H9 (cell line): ENCODE measurements around the gene OR52L1. TPM values are rescaled to one million over a fixed set of nuclear protein-coding genes. Genes with fewer than 3 reads are reported as not detected.

Experiments used
- DNase-seq: peaks from one replicate; pipeline ENCODE4 v3.0.0-alpha.2; 2017
- H2AFZ ChIP-seq: one replicate; pipeline ENCODE4 v1.6.1; 2013; ENCODE audit warnings: mild to moderate bottlenecking, low read length, control low read depth, moderate library complexity
- H2AK5ac ChIP-seq: 2 replicates; pipeline ENCODE4 v1.6.1; 2013; ENCODE audit warnings: low read length, control low read depth, mixed read lengths; ENCODE audit not compliant: insufficient read length
- H2BK120ac ChIP-seq: one replicate; pipeline ENCODE4 v1.6.1; 2013; ENCODE audit warnings: low read depth, mild to moderate bottlenecking, low read length, control low read depth, inconsistent platforms; ENCODE audit not compliant: poor library complexity, severe bottlenecking
- H2BK12ac ChIP-seq: 2 replicates; pipeline ENCODE4 v1.6.1; 2013; ENCODE audit warnings: low read length, control low read depth, mixed read lengths, low read depth; ENCODE audit not compliant: insufficient read length
- H2BK15ac ChIP-seq: 2 replicates; pipeline ENCODE4 v1.6.1; 2013; ENCODE audit warnings: low read depth, low read length, control low read depth
- H2BK20ac ChIP-seq: one replicate; pipeline ENCODE4 v1.6.1; 2013; ENCODE audit warnings: low read depth, mild to moderate bottlenecking, low read length, control low read depth, inconsistent platforms; ENCODE audit not compliant: poor library complexity, severe bottlenecking
- H2BK5ac ChIP-seq: 2 replicates; pipeline ENCODE4 v1.6.1; 2013; ENCODE audit warnings: low read length, control low read depth, mixed read lengths; ENCODE audit not compliant: insufficient read length
- H3K14ac ChIP-seq: 2 replicates; pipeline ENCODE4 v1.6.1; 2013; ENCODE audit warnings: low read length, control low read depth; ENCODE audit not compliant: insufficient read depth
- H3K18ac ChIP-seq: 2 replicates; pipeline ENCODE4 v1.6.1; 2013; ENCODE audit warnings: low read depth, mild to moderate bottlenecking, mixed read lengths, low read length, control low read depth; ENCODE audit not compliant: insufficient read length
- H3K23ac ChIP-seq: 2 replicates; pipeline ENCODE4 v1.6.1; 2013; ENCODE audit warnings: low read length, control low read depth, mixed read lengths, low read depth; ENCODE audit not compliant: insufficient read length
- H3K23me2 ChIP-seq: 2 replicates; pipeline ENCODE4 v1.6.1; 2013; ENCODE audit warnings: low read depth, mild to moderate bottlenecking, mixed read lengths, low read length, control low read depth; ENCODE audit not compliant: insufficient read length, poor library complexity, severe bottlenecking
- H3K27ac ChIP-seq: 2 replicates; pipeline ENCODE4 v1.5.1; 2013; ENCODE audit warnings: low read length, control low read depth, mixed read lengths, low read depth; ENCODE audit not compliant: insufficient read length
- H3K27me3 ChIP-seq: 2 replicates; pipeline ENCODE4 v1.6.1; 2013; ENCODE audit warnings: low read length, control low read depth, inconsistent platforms; ENCODE audit not compliant: insufficient read depth
- H3K4ac ChIP-seq: 2 replicates; pipeline ENCODE4 v1.6.1; 2013; ENCODE audit warnings: low read depth, mild to moderate bottlenecking, control low read depth, inconsistent platforms, low read length, moderate library complexity
- H3K4me1 ChIP-seq: 2 replicates; pipeline ENCODE4 v1.6.1; 2013; ENCODE audit warnings: low read length, control low read depth, inconsistent platforms; ENCODE audit not compliant: insufficient read depth
- H3K4me2 ChIP-seq: 2 replicates; pipeline ENCODE4 v1.6.1; 2013; ENCODE audit warnings: low read length, control low read depth, mixed read lengths; ENCODE audit not compliant: insufficient read length, insufficient read depth
- H3K56ac ChIP-seq: 2 replicates; pipeline ENCODE4 v1.6.1; 2013; ENCODE audit warnings: low read depth, mild to moderate bottlenecking, mixed read lengths, low read length, control low read depth; ENCODE audit not compliant: insufficient read length
- H3K79me1 ChIP-seq: 2 replicates; pipeline ENCODE4 v1.6.1; 2013; ENCODE audit warnings: low read depth, mild to moderate bottlenecking, moderate library complexity, low read length, control low read depth, inconsistent platforms; ENCODE audit not compliant: insufficient read depth, poor library complexity, severe bottlenecking
- H3K79me2 ChIP-seq: 2 replicates; pipeline ENCODE4 v1.6.1; 2013; ENCODE audit warnings: low read length, control low read depth, inconsistent platforms; ENCODE audit not compliant: insufficient read depth
- H3K9ac ChIP-seq: 2 replicates; pipeline ENCODE4 v1.6.1; 2013; ENCODE audit warnings: low read length, control low read depth, mixed read lengths; ENCODE audit not compliant: insufficient read length; ENCODE audit errors: extremely low read depth
- H3K9me3 ChIP-seq: one replicate; pipeline ENCODE4 v1.6.1; 2013; ENCODE audit warnings: low read depth, low read length, inconsistent platforms; ENCODE audit not compliant: control insufficient read depth
- H3T11ph ChIP-seq: one replicate; pipeline ENCODE4 v1.6.1; 2013; ENCODE audit warnings: mild to moderate bottlenecking, low read length, control low read depth, inconsistent platforms
- H4K20me1 ChIP-seq: one replicate; pipeline ENCODE4 v1.6.1; 2013; ENCODE audit not compliant: control insufficient read depth, insufficient read length, insufficient read depth
- H4K5ac ChIP-seq: 2 replicates; pipeline ENCODE4 v1.6.1; 2013; ENCODE audit warnings: low read depth, mild to moderate bottlenecking, mixed read lengths, low read length, control low read depth; ENCODE audit not compliant: insufficient read length
- H4K8ac ChIP-seq: replicated peaks from 2 replicates; pipeline ENCODE4 v1.6.1; 2013; ENCODE audit warnings: low read length, control low read depth, mixed read lengths, low read depth; ENCODE audit not compliant: insufficient read length
- H4K91ac ChIP-seq: 2 replicates; pipeline ENCODE4 v1.6.1; 2013; ENCODE audit warnings: low read depth, mild to moderate bottlenecking, moderate library complexity, mixed read lengths, low read length, control low read depth; ENCODE audit not compliant: insufficient read length
- H3K27ac Mint-ChIP-seq, 3 experiments: 2 replicates in 2 of 3; 3 replicates in 1 of 3; pipeline ENCODE4 v1.8.0; 2020 to 2021; ENCODE audit warnings: mixed read lengths in 3 of 3, mild to moderate bottlenecking in 1 of 3, moderate library complexity in 1 of 3
- H3K27me3 Mint-ChIP-seq: 2 replicates; pipeline ENCODE4 v1.8.0; 2021; ENCODE audit warnings: low read depth, mild to moderate bottlenecking, moderate library complexity, mixed read lengths
- H3K36me3 Mint-ChIP-seq, 3 experiments: 2 replicates in 2 of 3; 3 replicates in 1 of 3; pipeline ENCODE4 v1.8.0; 2020 to 2021; ENCODE audit warnings: low read depth in 3 of 3, mixed read lengths in 3 of 3; ENCODE audit not compliant: insufficient read depth in 1 of 3
- H3K4me1 Mint-ChIP-seq, 2 experiments: 2 replicates each; pipeline ENCODE4 v1.8.0; 2020; ENCODE audit warnings: mixed read lengths in 2 of 2
- H3K4me3 Mint-ChIP-seq, 2 experiments: 2 replicates in 1 of 2; 3 replicates in 1 of 2; pipeline ENCODE4 v1.8.0; 2020 to 2021; ENCODE audit warnings: mild to moderate bottlenecking in 2 of 2, mixed read lengths in 2 of 2, moderate library complexity in 1 of 2
- H3K9me3 Mint-ChIP-seq, 2 experiments: 2 replicates in 1 of 2; 3 replicates in 1 of 2; pipeline ENCODE4 v1.8.0; 2020; ENCODE audit warnings: mild to moderate bottlenecking in 2 of 2, mixed read lengths in 2 of 2, moderate library complexity in 1 of 2
- CTCF ChIP-seq: fragments of 200-600 bp; sonication (generic); conservative IDR thresholded peaks from 3 replicates; pipeline ENCODE4 v1.8.0; 2021; ENCODE audit warnings: antibody characterized with exemption, mild to moderate bottlenecking
- WGBS: extraction: QIAGEN DNeasy Blood & Tissue Kit; methylation state at CpG from one replicate; pipeline ENCODE4 v1.1.7; 2013; ENCODE audit warnings: missing lambda C conversion rate, low lambda C conversion rate, mixed read lengths; ENCODE audit not compliant: insufficient read length; ENCODE audit errors: extremely low coverage; 5-methylcytosine and 5-hydroxymethylcytosine counted together
- total RNA-seq: library from RNA; stranded (reverse); gene quantifications from 2 replicates; pipeline ENCODE4 v1.2.1, GENCODE V29; 2021

OR52L1 gene
- total RNA-seq, 1 experiment from 2014 or later = not detected

- Histone ChIP-seq H4K8ac (no peak overlapping the region), H2AFZ (no peak overlapping the region), H3K9ac (no peak overlapping the region), H2BK5ac (no peak overlapping the region), H3K27ac (no peak overlapping the region), H3T11ph (no peak overlapping the region), H3K4me2 (no peak overlapping the region), H3K4ac (no peak overlapping the region), H2BK12ac (no peak overlapping the region), H3K79me2 (no peaks in the 10 kb centered on the region), H3K14ac (no peak overlapping the region), H4K20me1 (no peaks in the 10 kb centered on the region), H3K79me1 (no peaks in the 10 kb centered on the region), H3K9me3 (no peaks in the 10 kb centered on the region), H2BK20ac (no peak overlapping the region), H4K91ac (no peak overlapping the region), H3K23me2 (no peaks in the 10 kb centered on the region), H3K4me1 (no peaks in the 10 kb centered on the region), H2BK15ac (no peak overlapping the region), H4K5ac (no peak overlapping the region), H3K23ac (no peak overlapping the region), H3K56ac (no peak overlapping the region), H2BK120ac (no peak overlapping the region), H3K18ac (no peak overlapping the region), H2AK5ac (no peak overlapping the region), H3K27me3 (no peaks in the 10 kb centered on the region)
- Mint-ChIP-seq H3K27me3 (peaks cover 3% of the 10 kb centered on the region; the same call in 1 of the 2 replicates), H3K27ac (no peak overlapping the region), H3K36me3 (no peaks in the 10 kb centered on the region), H3K4me3 (no peak overlapping the region), H3K9me3 (no peaks in the 10 kb centered on the region), H3K4me1 (peaks cover 0 to 3% of the 10 kb centered on the region in 2 experiments; a peak in 1 of 4 replicates)
- no peak for TF ChIP-seq CTCF
- no peak for DNase-seq
- WGBS = no CpG with 5 or more reads among the region's 1 CpG
These were observed 40.7 kb upstream of the OR52L1 start for GRCh38 chr11:6027501-6027900.
